ENCODE measurements around the gene MAPT. TPM values are rescaled to one million over a fixed set of nuclear protein-coding genes. Genes with fewer than 3 reads are reported as not detected.

MAPT gene
- total RNA-seq, 1 donor from 2014 or later: 2.4 TPM

DNA sequence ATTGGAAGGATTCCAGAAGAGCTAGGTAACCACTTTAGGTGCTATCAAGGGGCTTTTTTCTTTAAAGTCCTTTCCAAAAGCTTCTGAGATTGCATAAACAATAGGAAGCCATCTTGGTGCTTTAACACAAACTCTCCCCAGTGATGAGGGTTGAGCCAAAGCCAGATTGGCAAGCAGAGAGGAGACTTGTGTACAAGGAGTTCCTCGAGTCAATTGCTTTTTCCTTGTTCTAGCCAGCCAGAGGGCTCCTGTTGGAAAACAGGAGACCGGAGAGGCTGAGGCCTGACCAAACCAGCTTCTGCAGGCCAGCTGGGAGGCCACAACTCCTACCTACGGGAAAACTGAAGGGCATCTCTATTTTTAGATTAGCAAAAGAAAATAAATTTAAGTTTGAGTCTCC, 46.5 kb downstream of the MAPT start:
- Histone ChIP-seq H3K9ac (no peak overlapping the region), H3K27me3 (no peaks in the 10 kb centered on the region), H3K9me3 (ENCODE audit: low read depth) (no peaks in the 10 kb centered on the region), H3K4me3 (no peak overlapping the region), H3K4me2 (no peak overlapping the region), H3K36me3 (no peaks in the 10 kb centered on the region), H3K79me2 (ENCODE audit: low read depth) (no peaks in the 10 kb centered on the region), H3K27ac (no peak overlapping the region), H3F3A (ENCODE audit: low read depth) (no peaks in the 10 kb centered on the region), H2AFZ (replicated peaks) (no peak overlapping the region), H4K20me1 (ENCODE audit: low read depth) (no peaks in the 10 kb centered on the region), H3K4me1 (peaks cover 12% of the 10 kb centered on the region)
- H3K27me3 Mint-ChIP-seq (ENCODE audit: insufficient read depth, low read depth): peaks cover 21% of the 10 kb centered on the region
- TF ChIP-seq, protein P1, sequence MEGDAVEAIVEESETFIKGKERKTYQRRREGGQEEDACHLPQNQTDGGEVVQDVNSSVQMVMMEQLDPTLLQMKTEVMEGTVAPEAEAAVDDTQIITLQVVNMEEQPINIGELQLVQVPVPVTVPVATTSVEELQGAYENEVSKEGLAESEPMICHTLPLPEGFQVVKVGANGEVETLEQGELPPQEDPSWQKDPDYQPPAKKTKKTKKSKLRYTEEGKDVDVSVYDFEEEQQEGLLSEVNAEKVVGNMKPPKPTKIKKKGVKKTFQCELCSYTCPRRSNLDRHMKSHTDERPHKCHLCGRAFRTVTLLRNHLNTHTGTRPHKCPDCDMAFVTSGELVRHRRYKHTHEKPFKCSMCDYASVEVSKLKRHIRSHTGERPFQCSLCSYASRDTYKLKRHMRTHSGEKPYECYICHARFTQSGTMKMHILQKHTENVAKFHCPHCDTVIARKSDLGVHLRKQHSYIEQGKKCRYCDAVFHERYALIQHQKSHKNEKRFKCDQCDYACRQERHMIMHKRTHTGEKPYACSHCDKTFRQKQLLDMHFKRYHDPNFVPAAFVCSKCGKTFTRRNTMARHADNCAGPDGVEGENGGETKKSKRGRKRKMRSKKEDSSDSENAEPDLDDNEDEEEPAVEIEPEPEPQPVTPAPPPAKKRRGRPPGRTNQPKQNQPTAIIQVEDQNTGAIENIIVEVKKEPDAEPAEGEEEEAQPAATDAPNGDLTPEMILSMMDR (IDR thresholded peaks at IDR 0.05): no peak
- TF ChIP-seq EZH2phosphoT487 (IDR thresholded peaks at IDR 0.05) (no peak), EZH2 (IDR thresholded peaks at IDR 0.05) (no peak)
- peaks cover 5% of the 10 kb centered on the region for H3K4me1 Mint-ChIP-seq
- H3K27ac Mint-ChIP-seq: no peak overlapping the region
- H3K36me3 Mint-ChIP-seq: no peaks in the 10 kb centered on the region
- no peaks in the 10 kb centered on the region for H3K9me3 Mint-ChIP-seq
- no peak for DNase-seq (ENCODE audit: low spot score)
- H3K4me3 Mint-ChIP-seq: no peak overlapping the region

DNA sequence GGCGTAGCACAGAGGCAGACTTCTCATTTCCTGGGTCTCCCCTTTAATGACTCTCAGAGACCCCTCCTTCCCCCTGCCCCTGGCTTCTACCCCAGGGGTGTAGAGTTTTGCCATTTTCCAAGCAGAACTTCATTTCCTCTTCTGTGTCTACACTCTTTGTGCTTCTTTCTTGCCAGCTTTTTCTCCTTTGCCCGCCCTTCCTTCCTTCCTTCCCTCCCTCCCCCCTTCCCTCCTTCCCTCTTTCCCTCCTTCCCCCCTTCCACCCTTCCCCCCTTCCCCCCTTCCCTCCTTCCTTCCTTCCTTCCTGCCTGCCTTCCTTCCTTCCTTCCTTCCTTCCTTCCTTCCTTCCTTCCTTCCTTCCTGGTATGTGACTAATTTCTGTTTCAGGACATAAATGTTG, 47.0 kb downstream of the MAPT start:
- no peak overlapping the region for H3K4me3 Mint-ChIP-seq
- no peak for DNase-seq (ENCODE audit: low spot score)
- H3K9ac ChIP-seq: no peak overlapping the region
- H3K79me2 ChIP-seq (ENCODE audit: low read depth): no peaks in the 10 kb centered on the region
- peaks cover 5% of the 10 kb centered on the region for H3K4me1 Mint-ChIP-seq
- H3K36me3 ChIP-seq: no peaks in the 10 kb centered on the region
- peaks cover 12% of the 10 kb centered on the region for H3K4me1 ChIP-seq
- H3K27ac Mint-ChIP-seq: no peak overlapping the region
- H4K20me1 ChIP-seq (ENCODE audit: low read depth): no peaks in the 10 kb centered on the region
- no peaks in the 10 kb centered on the region for H3K36me3 Mint-ChIP-seq
- H3K9me3 ChIP-seq (ENCODE audit: low read depth): no peaks in the 10 kb centered on the region
- H3K9me3 Mint-ChIP-seq: no peaks in the 10 kb centered on the region
- H3K27me3 ChIP-seq: no peaks in the 10 kb centered on the region
- TF ChIP-seq EZH2 (IDR thresholded peaks at IDR 0.05) (no peak), EZH2phosphoT487 (IDR thresholded peaks at IDR 0.05) (no peak)
- TF ChIP-seq, protein P1 (IDR thresholded peaks at IDR 0.05): no peak
- no peak overlapping the region for H3K4me3 ChIP-seq
- no peak overlapping the region for H3K27ac ChIP-seq
- H3F3A ChIP-seq (ENCODE audit: low read depth): no peaks in the 10 kb centered on the region
- H2AFZ ChIP-seq (replicated peaks): no peak overlapping the region
- H3K27me3 Mint-ChIP-seq (ENCODE audit: insufficient read depth, low read depth): peaks cover 21% of the 10 kb centered on the region
- H3K4me2 ChIP-seq: no peak overlapping the region

DNA sequence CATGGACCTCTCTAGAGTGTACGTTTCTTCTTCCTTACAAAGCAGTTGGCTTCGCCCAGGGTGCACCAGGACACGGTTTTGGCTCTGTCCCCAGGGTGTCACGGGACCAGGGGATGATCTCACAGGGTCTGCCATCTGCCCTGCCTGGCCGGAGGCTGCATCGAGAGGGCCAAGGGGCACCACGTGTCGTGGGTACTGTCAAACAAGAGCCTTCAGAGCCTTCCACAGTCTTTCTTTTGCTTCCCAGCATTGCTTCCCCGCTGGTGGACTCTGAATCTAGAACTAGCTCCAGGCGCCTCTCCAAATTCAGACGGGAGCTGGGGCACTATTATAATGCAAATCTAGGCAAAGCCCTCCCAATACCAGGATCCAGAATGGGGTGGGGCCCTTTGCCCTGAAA, 47.9 kb downstream of the MAPT start:
- Histone ChIP-seq H4K20me1 (ENCODE audit: low read depth) (no peaks in the 10 kb centered on the region), H3K4me3 (no peak overlapping the region), H3F3A (ENCODE audit: low read depth) (no peaks in the 10 kb centered on the region), H3K27ac (no peak overlapping the region), H3K9me3 (ENCODE audit: low read depth) (no peaks in the 10 kb centered on the region), H3K4me1 (peaks cover 12% of the 10 kb centered on the region), H3K4me2 (peak overlapping the region; percentile 38), H3K79me2 (ENCODE audit: low read depth) (no peaks in the 10 kb centered on the region), H3K36me3 (no peaks in the 10 kb centered on the region), H3K27me3 (no peaks in the 10 kb centered on the region), H3K9ac (no peak overlapping the region), H2AFZ (replicated peaks) (peak overlapping the region; percentile 60)
- Mint-ChIP-seq H3K9me3 (no peaks in the 10 kb centered on the region), H3K36me3 (no peaks in the 10 kb centered on the region), H3K27me3 (ENCODE audit: insufficient read depth, low read depth) (peaks cover 17% of the 10 kb centered on the region), H3K4me1 (peaks cover 5% of the 10 kb centered on the region), H3K27ac (no peak overlapping the region), H3K4me3 (no peak overlapping the region)
- DNase-seq (ENCODE audit: low spot score): peak; percentile 32
- no peak for TF ChIP-seq EZH2 (IDR thresholded peaks at IDR 0.05)
- TF ChIP-seq, protein P1 (IDR thresholded peaks at IDR 0.05): no peak
- no peak for TF ChIP-seq EZH2phosphoT487 (IDR thresholded peaks at IDR 0.05)
